SK-N-SH treated with all-trans-retinoic acid at 6 μM for 48 hours (cell line): ENCODE measurements around the gene TCF12.

Source experiments
- ATAC-seq: fragments of 200-7000 bp; cut with Tn5 transposase; 3 replicates; pipeline ENCODE4 v1.9.1; 2020; ENCODE audit warnings: mild to moderate bottlenecking, moderate library complexity
- ARNTL ChIP-seq: fragments of 450-650 bp; formaldehyde crosslinking; IDR thresholded peaks from 2 replicates; pipeline ENCODE4 v1.5.0; 2020; ENCODE audit warnings: low read depth, mild to moderate bottlenecking, moderate library complexity, borderline replicate concordance
- BACH2 ChIP-seq: fragments of 250-450 bp; sonication (Bioruptor Pico); IDR thresholded peaks from 2 replicates; pipeline ENCODE4 v1.9.0; 2021; ENCODE audit warnings: mild to moderate bottlenecking, borderline replicate concordance
- CREB5 ChIP-seq: fragments of 250-450 bp; sonication (Bioruptor Pico); IDR thresholded peaks from 2 replicates; pipeline ENCODE4 v1.5.1; 2020; ENCODE audit warnings: low read depth, mild to moderate bottlenecking, moderate library complexity
- CSDC2 ChIP-seq: fragments of 250-450 bp; sonication (Bioruptor Pico); IDR thresholded peaks from 2 replicates; pipeline ENCODE4 v1.5.0; 2020; ENCODE audit warnings: mild to moderate bottlenecking, moderate library complexity
- CSRNP3 ChIP-seq: fragments of 250-450 bp; sonication (Bioruptor Pico); IDR thresholded peaks from 2 replicates; pipeline ENCODE4 v1.5.1; 2021; ENCODE audit warnings: mild to moderate bottlenecking, moderate library complexity
- ESRRG ChIP-seq: fragments of 250-450 bp; sonication (Bioruptor Pico); IDR thresholded peaks from 2 replicates; pipeline ENCODE4 v1.6.1; 2021; ENCODE audit warnings: mild to moderate bottlenecking
- GLIS3 ChIP-seq: fragments of 250-450 bp; sonication (Bioruptor Pico); IDR thresholded peaks from 2 replicates; pipeline ENCODE4 v1.5.0; 2020; ENCODE audit warnings: mild to moderate bottlenecking, moderate library complexity
- ISL1 ChIP-seq: fragments of 250-450 bp; sonication (Bioruptor Pico); IDR thresholded peaks from 2 replicates; pipeline ENCODE4 v2.1.2; 2022; ENCODE audit warnings: mild to moderate bottlenecking, moderate library complexity
- OSR1 ChIP-seq: fragments of 250-450 bp; sonication (Bioruptor Pico); IDR thresholded peaks from 2 replicates; pipeline ENCODE4 v1.8.0; 2022; ENCODE audit warnings: moderate library complexity, mild to moderate bottlenecking, inconsistent platforms
- POU6F1 ChIP-seq: fragments of 250-450 bp; sonication (Bioruptor Pico); IDR thresholded peaks from 2 replicates; pipeline ENCODE4 v1.8.0; 2021; ENCODE audit warnings: low read depth, mild to moderate bottlenecking, moderate library complexity, borderline replicate concordance
- PPARA ChIP-seq: fragments of 250-450 bp; sonication (Bioruptor Pico); IDR thresholded peaks from 2 replicates; pipeline ENCODE4 v1.5.0; 2020; ENCODE audit warnings: mild to moderate bottlenecking, borderline replicate concordance
- RARB ChIP-seq: fragments of 250-450 bp; sonication (Bioruptor Pico); IDR thresholded peaks from 2 replicates; pipeline ENCODE4 v1.8.0; 2021; ENCODE audit warnings: mild to moderate bottlenecking, moderate library complexity
- SNAI2 ChIP-seq: fragments of 250-450 bp; sonication (Bioruptor Pico); IDR thresholded peaks from 2 replicates; pipeline ENCODE4 v1.5.0; 2020; ENCODE audit warnings: mild to moderate bottlenecking, moderate library complexity
- TCF4 ChIP-seq: fragments of 250-450 bp; sonication (Bioruptor Pico); IDR thresholded peaks from 2 replicates; pipeline ENCODE4 v1.8.0; 2021; ENCODE audit warnings: mild to moderate bottlenecking, moderate library complexity, borderline replicate concordance
- TOX ChIP-seq: fragments of 250-450 bp; sonication (Bioruptor Pico); IDR thresholded peaks from 2 replicates; pipeline ENCODE4 v1.8.0; 2021; ENCODE audit warnings: mild to moderate bottlenecking, moderate library complexity, borderline replicate concordance
- ZC3H10 ChIP-seq: fragments of 250-450 bp; sonication (Bioruptor Pico); IDR thresholded peaks from 2 replicates; pipeline ENCODE4 v1.5.1; 2021; ENCODE audit warnings: mild to moderate bottlenecking, moderate library complexity
- ZFP3 ChIP-seq: fragments of 250-450 bp; sonication (Bioruptor Pico); IDR thresholded peaks from 2 replicates; pipeline ENCODE4 v1.5.0; 2020; ENCODE audit warnings: mild to moderate bottlenecking, moderate library complexity
- ZFP30 ChIP-seq: fragments of 450-650 bp; formaldehyde crosslinking; IDR thresholded peaks from 2 replicates; pipeline ENCODE4 v1.5.0; 2022; ENCODE audit warnings: mild to moderate bottlenecking, moderate library complexity
- ZNF565 ChIP-seq: fragments of 450-650 bp; formaldehyde crosslinking; conservative IDR thresholded peaks from 2 replicates; pipeline ENCODE4 v1.5.0; 2020; ENCODE audit warnings: low read depth, mild to moderate bottlenecking, moderate library complexity
- ZNF70 ChIP-seq: fragments of 450-650 bp; formaldehyde crosslinking; IDR thresholded peaks from 2 replicates; pipeline ENCODE4 v1.5.0; 2020; ENCODE audit warnings: mild to moderate bottlenecking, moderate library complexity
- ZNF8 ChIP-seq: fragments of 450-650 bp; formaldehyde crosslinking; IDR thresholded peaks from 2 replicates; pipeline ENCODE4 v1.5.0; 2020; ENCODE audit warnings: mild to moderate bottlenecking, moderate library complexity
- TF ChIP-seq, protein P1 (sequence below): fragments of 250-450 bp; sonication (Bioruptor Pico); IDR thresholded peaks from 2 replicates; pipeline ENCODE4 v1.5.0; 2020; ENCODE audit warnings: mild to moderate bottlenecking, moderate library complexity
- TF ChIP-seq, protein P2 (sequence below): fragments of 250-450 bp; sonication (Bioruptor Pico); IDR thresholded peaks from 2 replicates; pipeline ENCODE4 v1.8.0; 2020; ENCODE audit warnings: mild to moderate bottlenecking, moderate library complexity, borderline replicate concordance

The TCF12 gene

DNA sequence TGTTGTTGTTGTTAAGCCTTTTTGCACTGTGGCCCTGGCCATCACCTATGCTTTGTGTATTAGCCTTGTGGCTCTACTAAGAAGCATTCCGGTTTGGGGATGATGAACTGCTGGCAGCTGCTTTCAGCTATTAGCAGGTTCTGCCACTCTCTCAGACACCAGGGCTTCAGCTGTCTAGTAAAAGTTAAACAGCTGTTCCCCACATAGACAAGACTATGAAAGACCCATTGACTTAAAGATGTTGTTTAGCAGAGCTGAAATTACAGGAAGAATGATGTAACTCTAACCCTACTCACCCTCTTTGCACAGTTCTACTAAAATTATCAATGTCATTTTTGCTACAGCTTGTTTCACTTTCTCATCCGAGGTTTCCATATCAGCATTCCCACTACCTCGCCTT, 326.7 kb downstream of the TCF12 start:
- ATAC-seq: no peak
- TF ChIP-seq ZC3H10 (CRISPR knock-in tag) (no peak), ZFP3 (CRISPR knock-in tag) (no peak), ESRRG (CRISPR knock-in tag) (no peak), BACH2 (no peak), TCF4 (CRISPR knock-in tag) (no peak), RARB (no peak), ZNF565 (CRISPR knock-in tag) (no peak), ISL1 (CRISPR knock-in tag) (no peak), TOX (CRISPR knock-in tag) (no peak), ARNTL (CRISPR knock-in tag) (no peak), ZNF8 (no peak), OSR1 (CRISPR knock-in tag) (no peak), CSRNP3 (CRISPR knock-in tag) (no peak), CSDC2 (no peak), SNAI2 (no peak), GLIS3 (CRISPR knock-in tag) (no peak), PPARA (CRISPR knock-in tag) (no peak)
- TF ChIP-seq, protein P1, sequence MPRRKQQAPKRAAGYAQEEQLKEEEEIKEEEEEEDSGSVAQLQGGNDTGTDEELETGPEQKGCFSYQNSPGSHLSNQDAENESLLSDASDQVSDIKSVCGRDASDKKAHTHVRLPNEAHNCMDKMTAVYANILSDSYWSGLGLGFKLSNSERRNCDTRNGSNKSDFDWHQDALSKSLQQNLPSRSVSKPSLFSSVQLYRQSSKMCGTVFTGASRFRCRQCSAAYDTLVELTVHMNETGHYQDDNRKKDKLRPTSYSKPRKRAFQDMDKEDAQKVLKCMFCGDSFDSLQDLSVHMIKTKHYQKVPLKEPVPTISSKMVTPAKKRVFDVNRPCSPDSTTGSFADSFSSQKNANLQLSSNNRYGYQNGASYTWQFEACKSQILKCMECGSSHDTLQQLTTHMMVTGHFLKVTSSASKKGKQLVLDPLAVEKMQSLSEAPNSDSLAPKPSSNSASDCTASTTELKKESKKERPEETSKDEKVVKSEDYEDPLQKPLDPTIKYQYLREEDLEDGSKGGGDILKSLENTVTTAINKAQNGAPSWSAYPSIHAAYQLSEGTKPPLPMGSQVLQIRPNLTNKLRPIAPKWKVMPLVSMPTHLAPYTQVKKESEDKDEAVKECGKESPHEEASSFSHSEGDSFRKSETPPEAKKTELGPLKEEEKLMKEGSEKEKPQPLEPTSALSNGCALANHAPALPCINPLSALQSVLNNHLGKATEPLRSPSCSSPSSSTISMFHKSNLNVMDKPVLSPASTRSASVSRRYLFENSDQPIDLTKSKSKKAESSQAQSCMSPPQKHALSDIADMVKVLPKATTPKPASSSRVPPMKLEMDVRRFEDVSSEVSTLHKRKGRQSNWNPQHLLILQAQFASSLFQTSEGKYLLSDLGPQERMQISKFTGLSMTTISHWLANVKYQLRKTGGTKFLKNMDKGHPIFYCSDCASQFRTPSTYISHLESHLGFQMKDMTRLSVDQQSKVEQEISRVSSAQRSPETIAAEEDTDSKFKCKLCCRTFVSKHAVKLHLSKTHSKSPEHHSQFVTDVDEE: no peak
- TF ChIP-seq, protein P2, sequence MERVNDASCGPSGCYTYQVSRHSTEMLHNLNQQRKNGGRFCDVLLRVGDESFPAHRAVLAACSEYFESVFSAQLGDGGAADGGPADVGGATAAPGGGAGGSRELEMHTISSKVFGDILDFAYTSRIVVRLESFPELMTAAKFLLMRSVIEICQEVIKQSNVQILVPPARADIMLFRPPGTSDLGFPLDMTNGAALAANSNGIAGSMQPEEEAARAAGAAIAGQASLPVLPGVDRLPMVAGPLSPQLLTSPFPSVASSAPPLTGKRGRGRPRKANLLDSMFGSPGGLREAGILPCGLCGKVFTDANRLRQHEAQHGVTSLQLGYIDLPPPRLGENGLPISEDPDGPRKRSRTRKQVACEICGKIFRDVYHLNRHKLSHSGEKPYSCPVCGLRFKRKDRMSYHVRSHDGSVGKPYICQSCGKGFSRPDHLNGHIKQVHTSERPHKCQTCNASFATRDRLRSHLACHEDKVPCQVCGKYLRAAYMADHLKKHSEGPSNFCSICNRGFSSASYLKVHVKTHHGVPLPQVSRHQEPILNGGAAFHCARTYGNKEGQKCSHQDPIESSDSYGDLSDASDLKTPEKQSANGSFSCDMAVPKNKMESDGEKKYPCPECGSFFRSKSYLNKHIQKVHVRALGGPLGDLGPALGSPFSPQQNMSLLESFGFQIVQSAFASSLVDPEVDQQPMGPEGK: no peak

- ATAC-seq: no peak
- TF ChIP-seq ZC3H10 (CRISPR knock-in tag): no peak
- no peak for TF ChIP-seq ZNF8
Observed at GRCh38 chr15:57245714-57246113, 327.3 kb downstream of the TCF12 start.

- TF ChIP-seq TCF4 (CRISPR knock-in tag) (0 out of 2 replicates have a peak, but pooled peaks have one; percentile 24), POU6F1 (CRISPR knock-in tag) (no peak), ZNF70 (peak; percentile 96)
- no peak for ATAC-seq
Observed at GRCh38 chr15:57248074-57248473, 329.6 kb downstream of the TCF12 start.

GRCh38 chr15:57251308-57251707, 332.9 kb downstream of the TCF12 start:
- ATAC-seq: no peak
- TF ChIP-seq ZFP30 (CRISPR knock-in tag) (no peak), ESRRG (CRISPR knock-in tag) (no peak), ZC3H10 (CRISPR knock-in tag) (no peak), ZFP3 (CRISPR knock-in tag) (no peak), CSRNP3 (CRISPR knock-in tag) (no peak), GLIS3 (CRISPR knock-in tag) (no peak), CREB5 (CRISPR knock-in tag) (no peak)
- TF ChIP-seq, protein P1: no peak
